NCI-H2227 treated with DMSO at 0.1 percent for 48 hours (cell line): Measurements from ENCODE around the gene ZNF317.
"Not testable (repeated sequence)": the region's sequence is repeated elsewhere in the genome, so short reads cannot be mapped to it uniquely, and the experiment has no call there.

Experiments
- DNase-seq: peaks from one replicate; lab custom pipeline; 2025; lab: John Stamatoyannopoulos, UW

ZNF317 gene

DNA sequence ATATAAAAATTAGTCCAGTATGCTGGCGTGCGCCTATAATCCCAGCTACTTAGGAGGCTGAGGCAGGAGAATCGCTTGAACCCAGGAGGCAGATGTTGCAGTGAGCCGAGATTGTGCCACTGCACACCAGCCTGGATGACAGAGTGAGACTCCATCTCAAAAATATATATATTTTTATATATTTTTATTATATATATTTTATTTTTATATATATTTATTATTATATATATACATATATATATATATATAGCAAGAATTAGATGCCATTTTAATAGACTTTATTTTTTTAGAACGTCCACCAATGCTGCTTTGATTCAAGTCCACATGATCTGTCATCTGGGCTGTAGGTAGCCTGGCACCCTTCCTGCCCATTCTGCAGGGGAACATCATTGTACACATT lies 35.1 kb downstream of the ZNF317 start:
- no peak for DNase-seq

DNA sequence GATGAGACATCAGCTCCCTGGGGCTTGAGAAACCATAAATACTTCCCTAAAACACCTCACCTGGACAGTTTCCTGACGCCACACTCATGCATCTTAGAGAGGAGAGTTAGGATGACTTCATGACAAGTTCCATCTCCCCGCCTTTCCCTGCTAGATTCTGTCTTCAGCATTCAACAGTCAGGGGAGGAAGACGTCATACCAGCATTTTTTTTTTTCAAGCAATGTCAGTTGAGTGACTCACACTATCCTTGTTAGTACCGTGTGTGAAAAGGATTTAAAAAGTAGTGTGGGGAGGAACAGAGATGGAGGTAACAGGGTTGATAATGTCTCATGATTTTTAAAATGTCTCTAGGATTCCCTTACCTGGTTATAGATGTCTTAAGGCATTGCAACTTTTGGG lies 38.7 kb downstream of the ZNF317 start, which contains the start of gene OR7D2:
Gene OR7D2 (plus strand): TSS at position 79 of the 400 bp plus-strand sequence. CDS start 6,803 bp downstream, outside the sequence.
- DNase-seq: no peak

DNA sequence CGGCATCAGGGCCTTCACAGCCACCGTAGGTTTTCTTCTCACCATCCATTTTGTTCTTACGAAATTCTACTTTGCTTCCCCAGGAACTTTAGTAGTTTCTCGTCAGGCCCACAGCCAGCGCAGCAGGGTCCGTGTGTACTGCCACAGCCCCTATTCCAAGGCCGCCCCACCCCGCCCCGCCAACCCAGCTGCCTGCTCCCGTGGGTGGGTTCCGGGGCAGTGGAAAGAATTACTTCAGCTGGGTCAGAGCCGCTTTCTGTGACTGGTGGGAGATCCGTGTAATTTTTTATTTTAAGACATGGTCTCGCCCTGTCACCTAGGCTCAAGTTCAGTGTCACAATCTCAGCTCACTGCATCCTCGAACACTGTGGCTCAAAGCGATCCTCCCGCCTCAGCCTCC lies 42.8 kb downstream of the ZNF317 start:
- no peak for DNase-seq

DNA sequence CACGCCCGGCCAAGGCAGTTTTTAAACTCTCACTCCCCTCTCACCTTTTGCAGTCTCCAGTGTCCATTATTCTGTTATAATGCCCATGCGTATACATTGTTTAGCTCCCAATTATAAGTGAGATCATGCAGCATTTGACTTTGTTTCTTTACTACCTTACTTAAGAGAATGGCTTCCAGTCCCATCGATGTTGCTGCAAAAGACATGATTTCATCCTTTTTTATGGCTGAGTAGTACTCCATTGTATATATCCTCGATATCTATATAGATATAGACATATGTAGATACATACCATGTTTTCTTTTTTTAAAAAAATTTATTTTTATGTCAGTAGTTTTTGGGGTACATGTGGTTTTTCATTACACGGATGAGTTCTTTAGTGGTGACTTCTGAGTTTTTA lies 47.0 kb downstream of the ZNF317 start:
- no peak for DNase-seq

- DNase-seq: no peak
Measured at GRCh38 chr19:9189535-9189934, 49.3 kb downstream of the ZNF317 start.

- DNase-seq: not testable (repeated sequence)
Measured at GRCh38 chr19:9198044-9198443, 57.8 kb downstream of the ZNF317 start.

- peak; percentile 19 for DNase-seq
Measured at GRCh38 chr19:9205501-9206113, 65.4 kb downstream of the ZNF317 start.
